Spleen (tissue), 11 donors: ENCODE data around the gene SF3A1. TPM values are rescaled to one million over a fixed set of nuclear protein-coding genes. Genes with fewer than 3 reads are reported as not detected.

ENCODE experiments used
- DNase-seq: peaks from one replicate; pipeline ENCODE4 v3.0.0-alpha.2; 2020
- H3K27ac ChIP-seq, 8 donors: fragments of 200-600 bp; sonication (generic) in 7 of 8; 1 replicate in 4 of 8; 2 replicates in 4 of 8; pipeline versions ENCODE4 v1.5.0 to v1.8.0; 2016 to 2021; ENCODE audit warnings: inconsistent platforms in 4 of 8, mild to moderate bottlenecking in 4 of 8, moderate library complexity in 1 of 8
- H3K27me3 ChIP-seq, 7 donors: fragments of 200-600 bp; sonication (generic) in 6 of 7; replicated peaks in 1 of 7; 1 replicate in 4 of 7; 2 replicates in 3 of 7; pipeline versions ENCODE4 v1.5.0 to v1.8.0; 2016 to 2021; ENCODE audit warnings: inconsistent platforms in 3 of 7, mild to moderate bottlenecking in 1 of 7
- H3K36me3 ChIP-seq, 6 donors: fragments of 200-600 bp; sonication (generic) in 5 of 6; 1 replicate in 4 of 6; 2 replicates in 2 of 6; pipeline versions ENCODE4 v1.5.0 to v1.8.0; 2016 to 2021; ENCODE audit warnings: inconsistent platforms in 2 of 6
- H3K4me1 ChIP-seq, 6 donors: fragments of 200-600 bp; sonication (generic) in 5 of 6; 1 replicate in 3 of 6; 2 replicates in 3 of 6; pipeline versions ENCODE4 v1.5.0 to v1.8.0; 2016 to 2021; ENCODE audit warnings: inconsistent platforms in 3 of 6
- H3K4me3 ChIP-seq, 8 donors: fragments of 200-600 bp; sonication (generic) in 7 of 8; 1 replicate in 4 of 8; 2 replicates in 4 of 8; pipeline versions ENCODE4 v1.5.0 to v1.8.0; 2016 to 2021; ENCODE audit warnings: inconsistent platforms in 4 of 8, mild to moderate bottlenecking in 4 of 8, moderate library complexity in 2 of 8
- H3K9me3 ChIP-seq, 8 donors: fragments of 200-600 bp; sonication (generic) in 7 of 8; 1 replicate in 4 of 8; 2 replicates in 4 of 8; pipeline versions ENCODE4 v1.5.0 to v1.8.0; 2016 to 2021; ENCODE audit warnings: inconsistent platforms in 4 of 8
- CTCF ChIP-seq, 11 experiments: fragments of 200-600 bp in 7 of 11; fragments of 450-650 bp in 4 of 11; sonication (generic) in 4 of 11; IDR thresholded peaks in 8 of 11; conservative IDR thresholded peaks in 3 of 11; 1 replicate in 7 of 11; 2 replicates in 4 of 11; pipeline versions ENCODE4 v1.4.0 to v1.8.0; 2016 to 2021; ENCODE audit warnings: antibody characterized with exemption in 11 of 11, inconsistent platforms in 4 of 11, mild to moderate bottlenecking in 1 of 11
- POLR2A ChIP-seq, 3 donors: fragments of 450-650 bp; IDR thresholded peaks; one replicate each; pipeline ENCODE4 v1.5.1; 2017; ENCODE audit warnings: antibody characterized with exemption in 3 of 3, mild to moderate bottlenecking in 1 of 3
- POLR2AphosphoS5 ChIP-seq, 3 donors: sonication (generic); formaldehyde crosslinking; IDR thresholded peaks; one replicate each; pipeline ENCODE4 v1.5.1; 2017; ENCODE audit warnings: antibody characterized with exemption in 3 of 3
- WGBS, 5 donors: extraction: QIAGEN DNeasy Blood & Tissue Kit in 3 of 5; methylation state at CpG; one replicate each; pipeline versions ENCODE4 v1.1.5 to v1.1.7; 2013 to 2018; 5-methylcytosine and 5-hydroxymethylcytosine counted together
- intact Hi-C: fragments of 100-400 bp; cut with DNase I; formaldehyde crosslinking; loops from one replicate; pipeline ENCODE4 v1.15.0; 2023; ENCODE audit warnings: low total_unique reads
- polyA plus RNA-seq, 3 donors: library from polyadenylated mRNA; stranded (reverse); fragments of 200-250 nt; gene quantifications; one replicate each; pipeline ENCODE4 v1.2.1, GENCODE V29; 2013
- total RNA-seq, 7 donors: library from RNA; depleted of rRNA in 3 of 7; stranded (reverse); fragments of >200 nt in 3 of 7; fragmentation: NEBNext Ultra II Directional in 4 of 7; extraction: Animal tissue kit (Norgen Biotek cat#: 25700) in 4 of 7; gene quantifications; one replicate each; pipeline versions ENCODE4 v1.1.0 to v1.2.1, GENCODE V29; 2016 to 2021
- donor health status: healthy with polysubstance abuse.
- donor health status: DM: no; HTN: no; CAD: no; lungs with moderate emphysema.
- donor health status: DM: no; HTN: no; CAD: no.
- donor health status: Bipolar disorder and iron deficiency.
- donor health status: healthy.
- donor health status: DM: no; HTN: no; CAD: no.
- donor health status: DM: yes; HTN: yes; CAD: no.

Gene SF3A1
- total and polyA plus RNA-seq, 10 donors = 14.9 to 223 (median 175) TPM

DNA sequence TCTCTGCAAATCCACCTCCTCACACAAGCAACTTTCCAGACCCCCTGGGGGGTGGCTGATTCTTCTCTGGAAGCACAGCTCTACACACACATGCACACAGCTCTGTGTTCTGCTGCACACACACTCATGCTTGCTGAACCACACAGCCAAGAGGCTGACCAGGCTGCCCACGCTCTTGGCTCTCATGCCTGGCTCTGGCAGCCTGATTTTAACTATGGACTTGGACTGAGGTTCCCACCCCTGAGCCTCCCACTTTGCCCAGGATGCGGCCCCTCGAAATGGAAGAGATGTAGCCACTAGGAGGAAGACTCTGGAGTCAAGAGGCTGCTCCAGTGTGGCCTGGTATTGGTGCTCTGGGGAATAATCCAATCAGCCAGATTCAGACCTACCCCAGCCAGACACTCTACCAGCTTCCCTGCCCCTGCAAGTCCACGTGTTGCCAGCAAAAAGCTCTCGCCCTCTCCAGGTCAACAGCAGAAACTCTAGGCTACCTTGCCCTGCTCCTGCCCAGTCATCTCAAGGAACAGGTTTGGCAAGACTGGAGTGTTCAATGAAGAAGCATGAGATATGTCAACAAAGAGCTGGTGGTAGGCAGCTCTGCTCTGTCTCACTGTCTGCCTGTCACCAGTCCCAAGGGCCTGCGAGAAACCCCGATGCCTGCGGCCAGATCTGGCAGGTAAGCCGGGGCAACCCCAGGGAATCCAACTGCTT, 58.5 kb downstream of the SF3A1 start:
- no peak for DNase-seq
- WGBS, 5 donors = 78 to 92% (median 89%) methylated on average over 9 of the region's 9 CpGs
- H3K36me3 ChIP-seq = peaks cover 0 to 99% (median 65%) of the 10 kb centered on the region in 6 donors
- no peaks in the 10 kb centered on the region for H3K9me3 ChIP-seq
- no peak overlapping the region for H3K4me3 ChIP-seq
- TF ChIP-seq CTCF (IDR thresholded peaks at IDR 0.05 in 8 of 11, conservative IDR thresholded peaks at IDR 0.05 in 3 of 11) (no peak), POLR2AphosphoS5 (IDR thresholded peaks at IDR 0.05) (no peak), POLR2A (IDR thresholded peaks at IDR 0.05) (no peak)
- intact Hi-C loops = no loop called here
- H3K4me1 ChIP-seq = peaks cover 22 to 86% (median 35%) of the 10 kb centered on the region in 6 donors
- H3K27ac ChIP-seq = peak overlapping the region in 3 of 8 donors; percentile 26 to 75 (median 66)
- no peaks in the 10 kb centered on the region for H3K27me3 ChIP-seq

- Histone ChIP-seq H3K27ac (peak overlapping the region in 3 of 8 donors; percentile 26 to 75 (median 66)), H3K4me3 (no peak overlapping the region), H3K9me3 (no peaks in the 10 kb centered on the region), H3K4me1 (peaks cover 15 to 85% (median 31%) of the 10 kb centered on the region in 6 donors), H3K36me3 (peaks cover 0 to 100% (median 72%) of the 10 kb centered on the region in 6 donors), H3K27me3 (no peaks in the 10 kb centered on the region)
- TF ChIP-seq POLR2AphosphoS5 (IDR thresholded peaks at IDR 0.05) (peak in 1 of 3 donors; percentile 5), CTCF (IDR thresholded peaks at IDR 0.05 in 8 of 11, conservative IDR thresholded peaks at IDR 0.05 in 3 of 11) (no peak), POLR2A (IDR thresholded peaks at IDR 0.05) (no peak)
- no peak for DNase-seq
- 77 to 92% (median 89%) methylated on average over 10 to 11 of the region's 11 CpGs for WGBS, 5 donors
- intact Hi-C loops = no loop called here
Measured at GRCh38 chr22:30297276-30297990, 59.3 kb downstream of the SF3A1 start.

- Histone ChIP-seq H3K27me3 (no peaks in the 10 kb centered on the region), H3K9me3 (no peaks in the 10 kb centered on the region), H3K4me3 (no peak overlapping the region), H3K36me3 (peaks cover 0 to 100% (median 77%) of the 10 kb centered on the region in 6 donors), H3K27ac (peak overlapping the region in 3 of 8 donors; percentile 26 to 75 (median 66)), H3K4me1 (peaks cover 9 to 85% (median 30%) of the 10 kb centered on the region in 6 donors)
- intact Hi-C loops = no loop called here
- no peak for DNase-seq
- 78 to 94% (median 93%) methylated on average over 2 to 3 of the region's 3 CpGs for WGBS, 5 donors
- TF ChIP-seq CTCF (IDR thresholded peaks at IDR 0.05 in 8 of 11, conservative IDR thresholded peaks at IDR 0.05 in 3 of 11) (no peak), POLR2A (IDR thresholded peaks at IDR 0.05) (no peak), POLR2AphosphoS5 (IDR thresholded peaks at IDR 0.05) (peak in 1 of 3 donors; percentile 13)
Measured at GRCh38 chr22:30296833-30297232, 59.9 kb downstream of the SF3A1 start.

GRCh38 chr22:30296324-30296723, 60.4 kb downstream of the SF3A1 start:
- intact Hi-C loops = no loop called here
- TF ChIP-seq CTCF (IDR thresholded peaks at IDR 0.05 in 8 of 11, conservative IDR thresholded peaks at IDR 0.05 in 3 of 11) = no peak
- TF ChIP-seq POLR2A (IDR thresholded peaks at IDR 0.05) = no peak
- no peak for TF ChIP-seq POLR2AphosphoS5 (IDR thresholded peaks at IDR 0.05)

More at GRCh38 chr22:30296324-30296723, 60.4 kb downstream of the SF3A1 start:
- peak overlapping the region in 3 of 8 donors; percentile 26 to 75 (median 66) for H3K27ac ChIP-seq
- no peaks in the 10 kb centered on the region for H3K27me3 ChIP-seq
- no peak for DNase-seq
- H3K4me3 ChIP-seq = no peak overlapping the region
- WGBS, 5 donors = 84 to 91% (median 88%) methylated on average over 4 of the region's 4 CpGs
- peaks cover 0 to 100% (median 78%) of the 10 kb centered on the region in 6 donors for H3K36me3 ChIP-seq
- H3K4me1 ChIP-seq = peaks cover 9 to 85% (median 30%) of the 10 kb centered on the region in 6 donors
- H3K9me3 ChIP-seq = no peaks in the 10 kb centered on the region
